ENCODE measurements around the gene CIDEC. TPM values are rescaled to one million over a fixed set of nuclear protein-coding genes. Genes with fewer than 3 reads are reported as not detected.

The CIDEC gene
- total RNA-seq, 4 donors from 2014 or later, result 27.2 to 510 (median 253) TPM

DNA sequence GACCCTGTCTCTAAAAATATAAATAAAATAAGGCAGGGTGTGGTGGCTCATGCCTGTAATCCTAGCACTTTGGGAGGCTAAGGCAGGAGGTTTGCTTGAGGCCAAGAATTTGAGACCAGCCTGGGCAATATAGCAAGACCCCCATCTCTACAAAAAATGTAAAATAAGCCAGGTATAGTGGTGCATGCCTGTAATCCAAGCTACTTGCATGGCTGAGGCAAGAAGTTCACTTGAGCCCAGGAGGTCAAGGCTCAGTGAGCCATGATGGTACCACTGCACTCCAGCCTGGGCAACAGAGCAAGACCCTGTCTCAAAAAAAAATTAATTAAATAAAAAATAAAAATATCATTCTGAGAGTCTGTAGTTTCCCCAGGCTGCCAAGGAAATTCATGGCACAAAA lies 6.3 kb upstream of the CIDEC start:
- no peak for DNase-seq
- peaks cover 0 to 21% (median 0%) of the 10 kb centered on the region in 4 donors for H3K4me1 ChIP-seq
- no peaks in the 10 kb centered on the region for H3K9me3 ChIP-seq
- no peak overlapping the region for H3K27ac ChIP-seq
- no peaks in the 10 kb centered on the region for H3K27me3 ChIP-seq
- H3K4me3 ChIP-seq, result no peak overlapping the region
- no peaks in the 10 kb centered on the region for H3K36me3 ChIP-seq
- TF ChIP-seq, protein P1, sequence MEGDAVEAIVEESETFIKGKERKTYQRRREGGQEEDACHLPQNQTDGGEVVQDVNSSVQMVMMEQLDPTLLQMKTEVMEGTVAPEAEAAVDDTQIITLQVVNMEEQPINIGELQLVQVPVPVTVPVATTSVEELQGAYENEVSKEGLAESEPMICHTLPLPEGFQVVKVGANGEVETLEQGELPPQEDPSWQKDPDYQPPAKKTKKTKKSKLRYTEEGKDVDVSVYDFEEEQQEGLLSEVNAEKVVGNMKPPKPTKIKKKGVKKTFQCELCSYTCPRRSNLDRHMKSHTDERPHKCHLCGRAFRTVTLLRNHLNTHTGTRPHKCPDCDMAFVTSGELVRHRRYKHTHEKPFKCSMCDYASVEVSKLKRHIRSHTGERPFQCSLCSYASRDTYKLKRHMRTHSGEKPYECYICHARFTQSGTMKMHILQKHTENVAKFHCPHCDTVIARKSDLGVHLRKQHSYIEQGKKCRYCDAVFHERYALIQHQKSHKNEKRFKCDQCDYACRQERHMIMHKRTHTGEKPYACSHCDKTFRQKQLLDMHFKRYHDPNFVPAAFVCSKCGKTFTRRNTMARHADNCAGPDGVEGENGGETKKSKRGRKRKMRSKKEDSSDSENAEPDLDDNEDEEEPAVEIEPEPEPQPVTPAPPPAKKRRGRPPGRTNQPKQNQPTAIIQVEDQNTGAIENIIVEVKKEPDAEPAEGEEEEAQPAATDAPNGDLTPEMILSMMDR (IDR thresholded peaks at IDR 0.05), result no peak
- no peak for TF ChIP-seq POLR2A (IDR thresholded peaks at IDR 0.05)

DNA sequence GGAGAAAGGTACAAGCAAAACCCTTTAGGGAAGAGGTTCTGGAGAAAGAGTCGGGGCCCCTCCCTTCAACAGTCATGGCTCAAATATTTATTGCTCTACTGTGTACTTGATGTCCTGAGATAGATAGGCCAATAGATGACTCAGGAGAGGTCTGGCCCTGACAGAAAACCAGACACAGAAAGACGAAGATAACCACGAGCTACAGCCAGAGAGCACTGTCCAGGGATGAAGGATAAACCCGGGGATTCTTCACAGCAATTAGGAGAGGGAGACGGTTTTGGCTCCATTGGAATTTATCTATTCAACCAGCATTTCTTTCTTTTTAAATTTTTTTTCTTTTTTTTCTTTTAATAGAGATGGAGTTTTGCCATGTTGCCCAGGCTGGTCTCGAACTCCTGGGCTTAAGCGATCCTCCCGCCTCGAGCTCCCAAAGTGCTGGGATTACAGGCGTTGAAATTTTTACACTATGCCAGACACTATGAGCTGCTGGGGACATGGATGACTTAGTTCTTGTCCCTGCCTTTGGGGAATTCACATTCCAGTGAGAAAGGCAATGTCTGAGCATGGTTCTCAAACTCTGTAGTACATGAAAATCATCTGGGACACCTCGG lies 4.6 kb upstream of the CIDEC start:
- Histone ChIP-seq H3K9me3 (no peaks in the 10 kb centered on the region), H3K4me3 (no peak overlapping the region), H3K27ac (peak overlapping the region in 3 of 4 donors; percentile 63 to 84 (median 79)), H3K36me3 (no peaks in the 10 kb centered on the region), H3K27me3 (no peaks in the 10 kb centered on the region), H3K4me1 (peaks cover 0 to 17% (median 0%) of the 10 kb centered on the region in 4 donors)
- peak in 1 of 2 donors; percentile 58 for TF ChIP-seq POLR2A (IDR thresholded peaks at IDR 0.05)
- TF ChIP-seq, protein P1 (IDR thresholded peaks at IDR 0.05), result peak in 3 of 6 experiments; percentile 13 to 42 (median 33)
- DNase-seq, result peak in 1 of 3 donors; percentile 77

DNA sequence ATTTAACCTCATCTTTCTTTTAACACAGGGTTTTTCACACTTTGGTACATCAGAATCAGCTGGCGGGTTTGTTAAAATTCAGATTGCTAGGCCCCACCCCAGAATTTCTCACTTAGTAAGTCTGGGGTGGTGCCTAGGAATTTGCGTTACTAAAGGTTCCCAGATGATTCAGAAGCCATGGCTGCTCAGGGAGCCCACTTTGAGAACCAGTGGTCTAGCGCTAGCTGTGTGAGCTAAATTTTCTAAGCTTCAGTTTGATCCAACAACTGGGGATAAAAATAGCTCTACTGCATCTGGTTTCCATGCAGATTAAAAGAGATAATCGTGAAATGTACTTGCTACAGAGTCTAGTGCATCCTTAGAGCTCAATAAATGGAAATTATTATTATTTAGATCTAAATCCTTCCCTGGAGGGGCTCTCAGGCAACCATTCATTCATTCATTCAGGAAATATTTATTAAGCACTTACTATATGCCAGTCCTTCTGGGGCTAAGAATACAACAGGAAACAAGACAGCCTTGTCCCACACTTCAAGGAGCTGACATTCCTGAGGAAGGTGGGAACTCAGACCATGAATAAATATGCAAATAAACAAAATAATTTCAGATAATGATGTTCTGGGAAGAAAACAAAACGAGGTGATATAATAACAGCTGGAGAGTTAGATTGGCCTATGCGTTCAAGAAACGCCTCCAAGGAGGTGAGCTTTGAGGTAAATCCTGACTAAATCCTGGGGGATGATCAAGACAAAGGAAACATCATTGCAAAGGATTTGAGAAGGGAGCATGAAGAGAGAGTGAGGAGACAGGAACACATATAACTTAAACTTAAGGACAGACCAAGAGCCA lies 3.9 kb upstream of the CIDEC start:
- Histone ChIP-seq H3K4me1 (peaks cover 0 to 24% (median 0%) of the 10 kb centered on the region in 4 donors), H3K4me3 (no peak overlapping the region), H3K27me3 (no peaks in the 10 kb centered on the region), H3K9me3 (no peaks in the 10 kb centered on the region), H3K36me3 (no peaks in the 10 kb centered on the region), H3K27ac (peak overlapping the region in 3 of 4 donors; percentile 63 to 84 (median 79))
- no peak for TF ChIP-seq POLR2A (IDR thresholded peaks at IDR 0.05)
- TF ChIP-seq, protein P1 (IDR thresholded peaks at IDR 0.05), result no peak
- no peak for DNase-seq

DNA sequence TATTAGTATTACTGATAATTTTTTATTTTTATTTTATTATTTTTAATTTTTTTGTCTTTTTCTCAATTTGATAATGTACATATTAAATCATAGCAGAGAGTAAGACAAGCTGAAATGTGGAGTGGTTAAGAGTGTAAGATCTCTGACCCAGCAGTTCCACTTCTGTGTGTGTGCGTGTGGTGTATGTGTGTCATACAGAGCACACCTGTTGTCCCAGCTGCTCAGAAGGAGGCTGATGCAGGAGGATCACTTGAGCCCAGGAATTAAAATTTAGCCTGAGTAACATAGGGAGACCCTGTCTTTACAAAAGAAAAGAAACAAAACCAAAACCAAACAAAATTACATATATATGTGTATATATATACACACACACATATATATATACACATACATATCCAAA lies 1.4 kb upstream of the CIDEC start:
- Histone ChIP-seq H3K9me3 (no peaks in the 10 kb centered on the region), H3K27me3 (no peaks in the 10 kb centered on the region), H3K27ac (no peak overlapping the region), H3K4me3 (no peak overlapping the region), H3K4me1 (peaks cover 0 to 24% (median 0%) of the 10 kb centered on the region in 4 donors), H3K36me3 (no peaks in the 10 kb centered on the region)
- TF ChIP-seq POLR2A (IDR thresholded peaks at IDR 0.05), result no peak
- TF ChIP-seq, protein P1 (IDR thresholded peaks at IDR 0.05), result no peak
- no peak for DNase-seq

DNA sequence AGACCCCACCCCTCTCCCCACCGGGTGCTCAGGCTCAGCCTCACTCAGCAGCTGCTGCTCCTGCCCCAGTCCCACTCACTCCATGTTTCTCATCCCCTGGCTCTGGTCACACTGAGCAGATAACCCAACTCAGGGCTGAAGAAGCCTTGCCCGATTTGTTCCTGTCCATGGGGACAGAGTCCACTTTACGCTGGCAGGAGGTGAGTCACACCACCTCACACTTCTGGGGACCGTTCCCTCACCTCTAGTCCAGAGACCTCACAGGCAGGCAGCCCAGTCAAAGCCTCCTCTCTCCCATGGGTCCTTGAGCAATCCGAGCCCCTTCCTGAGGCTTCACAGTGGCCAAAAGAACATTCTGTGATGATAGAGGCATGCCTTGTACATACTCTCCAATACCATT lies 1.4 kb downstream of the CIDEC start:
- DNase-seq, result peak in 2 of 3 donors; percentile 82 to 90
- Histone ChIP-seq H3K27ac (peak overlapping the region in 3 of 4 donors; percentile 39 to 91 (median 62)), H3K36me3 (no peaks in the 10 kb centered on the region), H3K4me3 (peak overlapping the region in 3 of 4 donors; percentile 8 to 58 (median 37)), H3K9me3 (no peaks in the 10 kb centered on the region), H3K27me3 (no peaks in the 10 kb centered on the region), H3K4me1 (peaks cover 0 to 10% (median 0%) of the 10 kb centered on the region in 4 donors)
- TF ChIP-seq POLR2A (IDR thresholded peaks at IDR 0.05), result peak; percentile 92 to 97
- TF ChIP-seq, protein P1 (IDR thresholded peaks at IDR 0.05), result no peak

All from Peyer's patch (tissue), 4 donors.